Choroid plexus epithelial cell (primary cell): ENCODE measurements around the gene ZNF350.
A peak's percentile ranks its signal among the peaks of the same experiment; 100 is the strongest.
"Not testable (repeated sequence)": the region's sequence is repeated elsewhere in the genome, so short reads cannot be mapped to it uniquely, and the experiment has no call there.

Source experiments
- DNase-seq: peaks from one replicate; pipeline ENCODE4 v3.0.0-alpha.2; 2010; ENCODE audit warnings: low read depth
- H3K4me3 ChIP-seq: 2 replicates; pipeline ENCODE4 v1.5.1; 2011; ENCODE audit warnings: low read depth, mild to moderate bottlenecking, control low read depth, low read length, moderate library complexity
- TF ChIP-seq, protein P1 (sequence below): conservative IDR thresholded peaks from 2 replicates; pipeline ENCODE4 v1.5.1; 2011; ENCODE audit warnings: low read depth, mild to moderate bottlenecking, control low read depth, inconsistent platforms, low read length, moderate library complexity

Gene ZNF350

GRCh38 chr19:51983361-51983760 lies 3.3 kb downstream of the ZNF350 start:
- DNase-seq = no peak
- no peak overlapping the region for H3K4me3 ChIP-seq
- TF ChIP-seq, protein P1, sequence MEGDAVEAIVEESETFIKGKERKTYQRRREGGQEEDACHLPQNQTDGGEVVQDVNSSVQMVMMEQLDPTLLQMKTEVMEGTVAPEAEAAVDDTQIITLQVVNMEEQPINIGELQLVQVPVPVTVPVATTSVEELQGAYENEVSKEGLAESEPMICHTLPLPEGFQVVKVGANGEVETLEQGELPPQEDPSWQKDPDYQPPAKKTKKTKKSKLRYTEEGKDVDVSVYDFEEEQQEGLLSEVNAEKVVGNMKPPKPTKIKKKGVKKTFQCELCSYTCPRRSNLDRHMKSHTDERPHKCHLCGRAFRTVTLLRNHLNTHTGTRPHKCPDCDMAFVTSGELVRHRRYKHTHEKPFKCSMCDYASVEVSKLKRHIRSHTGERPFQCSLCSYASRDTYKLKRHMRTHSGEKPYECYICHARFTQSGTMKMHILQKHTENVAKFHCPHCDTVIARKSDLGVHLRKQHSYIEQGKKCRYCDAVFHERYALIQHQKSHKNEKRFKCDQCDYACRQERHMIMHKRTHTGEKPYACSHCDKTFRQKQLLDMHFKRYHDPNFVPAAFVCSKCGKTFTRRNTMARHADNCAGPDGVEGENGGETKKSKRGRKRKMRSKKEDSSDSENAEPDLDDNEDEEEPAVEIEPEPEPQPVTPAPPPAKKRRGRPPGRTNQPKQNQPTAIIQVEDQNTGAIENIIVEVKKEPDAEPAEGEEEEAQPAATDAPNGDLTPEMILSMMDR = no peak

DNA sequence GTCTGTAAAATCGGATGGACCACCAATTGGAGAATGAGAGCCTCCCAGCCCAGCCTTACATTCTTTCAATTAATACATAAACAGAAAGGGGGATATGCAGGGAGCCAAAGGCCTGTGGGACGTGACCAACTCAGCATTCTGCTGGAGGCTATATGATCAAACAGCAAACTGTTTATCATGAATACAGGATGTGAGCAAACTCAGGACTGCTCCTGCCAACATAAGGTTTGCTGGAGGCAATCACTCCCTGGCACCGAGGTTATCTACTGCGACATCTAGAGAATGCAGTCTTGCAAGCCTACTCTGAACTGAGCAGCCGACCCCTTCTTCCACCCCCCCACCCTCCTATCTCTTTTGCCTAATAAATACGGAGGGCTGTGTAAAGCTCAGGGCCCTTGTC lies 5.7 kb downstream of the ZNF350 start:
- DNase-seq, H3K4me3 ChIP-seq: not testable (repeated sequence)

DNA sequence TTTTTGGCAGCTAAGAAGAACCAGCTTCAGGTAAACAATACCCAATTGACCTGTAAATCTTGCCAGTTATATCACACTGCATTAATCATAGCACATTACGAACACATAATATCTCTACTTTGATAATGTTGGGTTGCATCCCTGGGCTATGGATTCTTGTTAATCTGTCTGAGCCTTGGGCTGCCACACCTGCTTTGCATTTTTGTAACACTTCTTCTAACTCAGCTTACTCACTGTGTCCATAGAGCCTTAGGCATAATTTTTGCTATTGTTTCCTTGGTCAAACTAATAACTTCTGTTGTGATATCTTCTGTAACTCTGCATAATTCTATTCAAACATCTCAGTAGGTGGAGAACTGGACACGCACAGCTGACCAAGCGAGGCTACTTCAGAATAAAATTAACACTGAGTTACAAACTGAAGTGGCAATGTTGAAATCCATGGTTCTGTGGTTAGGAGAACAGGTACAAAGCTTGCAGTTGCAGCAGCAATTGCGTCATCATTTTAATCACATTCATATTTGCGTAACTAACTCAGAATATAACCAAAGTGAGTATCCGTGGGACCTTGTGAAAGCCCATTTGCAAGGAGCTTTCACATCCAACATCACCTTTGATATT lies 6.4 kb downstream of the ZNF350 start:
- peak; percentile 48 for DNase-seq
- TF ChIP-seq, protein P1 = no peak
- H3K4me3 ChIP-seq = no peak overlapping the region

DNA sequence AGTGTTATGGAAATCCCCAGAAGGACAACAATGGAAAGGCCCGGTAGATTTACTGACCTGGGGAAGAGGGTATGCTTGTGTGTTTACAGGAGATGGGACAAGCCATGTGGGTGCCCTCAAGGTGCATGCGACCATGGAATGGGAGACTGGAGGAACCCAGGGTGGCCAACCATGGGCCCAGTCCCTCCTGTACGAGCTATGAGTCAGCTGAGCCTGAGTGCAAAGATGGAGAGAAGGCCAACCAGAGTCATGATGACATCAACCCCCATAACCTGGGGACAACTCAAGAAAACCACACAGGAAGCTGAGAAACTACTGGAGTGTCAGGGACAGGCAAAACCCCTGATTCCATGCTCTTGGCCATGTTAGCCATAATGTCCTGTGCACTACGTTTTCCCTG lies 7.8 kb downstream of the ZNF350 start:
- TF ChIP-seq, protein P1 = no peak

DNA sequence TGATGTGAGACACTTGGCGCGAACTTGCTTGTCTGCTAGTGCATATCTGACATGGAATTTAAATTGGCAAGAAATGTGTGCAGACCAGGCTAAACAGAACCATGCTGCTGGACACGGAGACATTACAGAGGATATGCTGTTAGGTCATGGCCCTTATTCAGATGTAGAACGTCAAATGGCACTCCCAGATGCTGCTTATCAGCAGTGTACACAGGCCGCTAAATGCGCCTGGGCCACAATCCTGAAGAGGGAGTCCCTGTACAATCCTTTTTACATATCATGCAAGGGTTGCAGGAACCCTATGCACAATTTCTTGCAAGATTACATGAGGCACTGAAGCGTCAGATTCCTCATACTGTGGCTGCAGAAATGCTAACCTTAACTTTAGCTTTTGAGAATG lies 9.3 kb downstream of the ZNF350 start:
- TF ChIP-seq, protein P1 = no peak
- DNase-seq = no peak
- no peak overlapping the region for H3K4me3 ChIP-seq

More for the DNA sequence above, 7.8 kb downstream of the ZNF350 start:
- no peak for DNase-seq
- no peak overlapping the region for H3K4me3 ChIP-seq

DNA sequence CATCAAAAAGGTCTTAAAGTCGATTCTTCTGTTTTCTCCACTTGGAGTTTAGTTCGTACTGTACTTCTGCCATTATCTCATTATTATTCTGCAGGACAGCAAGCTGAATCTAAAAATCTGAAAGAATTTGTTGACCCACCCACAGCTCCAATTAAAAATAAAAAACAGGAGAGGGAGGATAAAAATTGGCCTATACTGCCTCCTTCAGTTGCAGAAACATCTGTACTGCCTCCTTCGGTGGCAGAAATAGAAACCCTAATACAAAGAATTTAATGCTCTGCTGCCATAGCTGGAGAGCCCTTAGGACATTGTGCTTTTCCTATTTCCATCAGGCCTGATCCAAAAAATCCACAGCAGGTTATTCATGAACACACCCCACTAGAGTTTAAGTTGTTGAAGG lies 9.8 kb downstream of the ZNF350 start:
- no peak overlapping the region for H3K4me3 ChIP-seq
- TF ChIP-seq, protein P1 = no peak
- DNase-seq = no peak

- not testable (repeated sequence) for H3K4me3 ChIP-seq, DNase-seq
Observed at GRCh38 chr19:51975787-51976186, 10.9 kb downstream of the ZNF350 start.

DNA sequence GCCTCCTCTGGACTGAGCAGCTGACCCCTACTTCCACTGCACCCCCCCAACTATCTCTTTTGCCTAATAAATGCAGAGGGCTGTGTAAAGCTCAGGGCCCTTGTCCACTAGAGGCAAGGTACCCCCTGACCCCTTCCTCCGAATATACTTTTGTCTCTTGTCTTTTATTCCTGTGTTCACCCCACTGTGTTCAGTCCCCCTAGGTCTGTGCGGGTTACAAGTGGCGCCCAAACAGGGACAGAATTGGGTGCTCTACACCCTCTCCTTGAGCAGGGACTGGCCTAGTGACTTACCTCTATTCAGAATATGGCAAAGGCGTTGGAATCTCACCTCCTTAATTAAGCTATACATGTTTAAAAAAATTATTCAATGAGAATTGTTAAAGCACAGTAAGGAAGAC lies 15.0 kb downstream of the ZNF350 start:
- H3K4me3 ChIP-seq = no peak overlapping the region
- TF ChIP-seq, protein P1 = no peak
- DNase-seq = peak; percentile 17
